HG03175 (cell line): ENCODE data around the gene TMEM11.
"Not testable (repeated sequence)": the region's sequence is repeated elsewhere in the genome, so short reads cannot be mapped to it uniquely, and the experiment has no call there.

Experiments
- ATAC-seq: cut with Tn5 transposase; IDR thresholded peaks from one replicate; pipeline ENCODE4 v1.9.1; 2021; ENCODE audit warnings: mild to moderate bottlenecking, moderate library complexity; ENCODE audit not compliant: unreplicated experiment

Gene TMEM11

DNA sequence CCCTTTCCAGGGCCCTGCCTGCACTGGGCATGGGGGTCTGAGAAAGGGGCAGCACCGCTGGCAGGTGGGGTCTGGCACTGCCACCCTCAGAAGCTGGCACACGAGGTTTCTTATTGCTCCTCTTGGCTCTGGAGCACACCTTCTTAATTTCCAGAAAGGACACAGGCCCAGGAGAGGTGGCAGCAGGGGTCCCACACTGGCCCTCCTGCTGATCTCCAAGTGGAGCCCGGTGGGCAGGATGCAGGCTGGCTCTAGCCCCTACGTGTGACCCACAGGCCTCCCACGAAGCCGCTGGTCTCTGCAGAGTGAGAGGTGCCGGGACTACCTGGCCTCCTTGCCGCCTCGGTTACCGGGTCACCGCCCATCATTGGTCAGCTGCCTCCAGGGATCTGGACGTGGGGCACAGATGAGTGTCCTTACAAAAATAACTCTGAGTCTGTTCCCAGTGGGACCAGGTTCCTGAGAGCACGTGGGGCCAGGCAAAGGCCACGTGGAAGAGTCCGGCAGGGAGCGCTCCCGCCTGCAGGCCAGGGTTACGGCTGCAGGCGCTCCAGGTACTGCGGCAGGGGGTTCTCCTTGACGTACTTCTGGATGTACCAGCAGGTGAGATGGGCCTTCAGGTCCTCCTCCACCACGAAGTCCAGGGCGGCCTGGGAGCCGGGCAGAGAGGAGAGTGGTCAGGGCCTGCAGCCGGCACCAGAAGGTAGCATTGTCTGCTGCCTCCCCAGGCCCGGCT, 29.0 kb upstream of the TMEM11 start:
- ATAC-seq, result no peak

DNA sequence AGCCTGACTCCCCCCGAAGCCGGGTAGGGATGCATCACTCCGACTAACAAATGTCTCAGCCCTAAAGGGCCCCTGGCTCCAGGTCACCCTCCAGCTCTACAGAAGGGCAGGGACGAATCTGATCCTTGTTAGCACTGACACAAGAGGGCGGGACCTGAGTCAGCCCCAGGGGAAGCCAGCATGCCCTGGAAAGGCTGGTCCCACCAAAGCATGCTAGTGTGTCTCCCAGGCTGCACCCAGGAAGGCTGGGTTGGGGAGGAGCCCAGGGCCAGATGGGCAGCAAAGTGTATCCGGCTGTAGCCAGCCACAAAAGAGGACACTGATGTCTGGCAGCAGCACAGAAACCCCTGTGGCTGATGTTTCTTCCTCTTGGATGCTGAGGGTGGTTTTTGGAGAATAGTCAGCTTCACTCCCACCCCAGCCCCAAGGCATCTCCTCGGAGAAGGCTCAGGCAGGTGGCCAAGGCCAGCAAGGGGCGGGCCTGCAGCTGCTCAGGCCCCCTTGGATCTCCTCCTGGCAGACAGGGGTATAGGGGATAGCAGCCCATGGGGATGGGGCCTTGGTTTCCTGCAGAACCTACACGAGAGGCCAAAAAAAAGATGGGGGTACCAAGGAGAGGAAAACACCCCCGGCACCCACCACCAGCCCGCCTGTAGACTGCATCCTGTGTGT, 28.2 kb upstream of the TMEM11 start:
- ATAC-seq, result no peak

GRCh38 chr17:21241564-21241963, 27.6 kb upstream of the TMEM11 start:
- ATAC-seq, result no peak

DNA sequence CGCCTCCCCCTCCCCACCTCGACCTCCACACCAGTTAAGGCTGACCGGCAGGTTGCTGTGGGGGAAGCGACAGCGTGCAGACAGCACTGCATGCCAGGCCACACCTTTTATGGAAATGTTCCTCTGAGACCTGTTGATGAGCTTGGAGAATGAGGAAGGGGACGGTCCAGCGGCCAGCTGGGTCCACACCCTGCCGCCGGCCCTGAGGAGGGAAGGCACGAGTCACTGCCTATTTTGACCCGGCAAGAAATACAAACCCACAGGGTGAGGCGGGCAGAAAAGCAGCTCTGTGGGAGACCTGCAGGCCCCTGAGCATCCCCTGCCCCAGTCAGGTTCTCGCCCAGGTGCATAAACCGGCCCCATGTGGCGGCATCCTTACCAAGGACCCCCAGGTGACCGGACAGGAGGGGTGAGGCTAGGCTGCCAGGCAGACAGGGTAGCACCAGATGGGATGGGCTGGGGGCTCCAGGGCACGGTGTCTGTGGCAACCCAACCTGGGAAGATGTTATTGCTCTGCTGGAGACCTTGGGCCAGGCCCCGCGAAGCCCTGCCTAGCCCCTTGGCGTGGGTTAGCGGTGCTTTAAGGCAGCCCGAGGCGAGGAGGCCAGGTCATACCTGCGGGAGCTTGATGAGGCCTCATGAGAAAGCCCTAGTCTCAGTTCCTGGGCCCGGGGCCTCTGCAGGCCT, 26.6 kb upstream of the TMEM11 start:
- no peak for ATAC-seq

GRCh38 chr17:21239680-21240368, 25.9 kb upstream of the TMEM11 start:
- no peak for ATAC-seq

- ATAC-seq, result no peak
These were observed 22.0 kb upstream of the TMEM11 start for GRCh38 chr17:21235921-21236320.

DNA sequence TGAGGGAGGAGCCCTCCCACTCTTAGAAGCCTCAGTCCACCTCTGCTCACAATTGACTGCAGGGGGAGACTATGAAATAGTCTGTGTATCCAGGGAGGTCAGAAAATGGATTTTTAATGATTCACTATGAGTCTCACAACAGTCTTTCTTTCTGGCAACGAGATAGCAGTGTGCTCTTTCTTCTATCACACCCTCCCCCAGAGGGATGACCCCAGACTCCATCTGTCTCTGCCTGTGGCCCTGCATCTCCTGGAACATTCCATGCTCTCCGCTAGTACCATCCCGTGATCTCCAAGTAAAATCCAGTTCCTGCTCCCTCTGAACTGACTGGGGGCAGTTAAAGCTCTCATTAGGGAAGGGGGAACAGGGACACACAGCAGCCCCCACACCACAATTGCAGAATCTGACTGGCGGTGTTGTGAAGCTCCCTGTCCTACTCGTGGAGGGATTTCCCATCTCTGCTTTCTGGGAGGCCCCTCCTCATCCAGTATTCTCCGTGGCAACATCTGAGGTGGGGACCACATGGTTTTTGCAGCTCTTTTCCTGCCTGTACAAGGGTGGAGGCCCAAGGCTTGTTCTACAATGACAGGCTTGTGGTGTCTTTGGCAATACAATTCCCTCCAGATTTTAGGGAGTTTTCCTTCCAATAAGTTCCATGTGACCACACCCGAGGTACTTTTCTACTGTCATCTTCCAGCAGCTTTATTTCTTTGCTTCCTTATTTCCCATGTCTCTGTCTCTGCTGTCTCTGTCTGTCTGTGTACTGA, 19.8 kb upstream of the TMEM11 start:
- ATAC-seq, result no peak

DNA sequence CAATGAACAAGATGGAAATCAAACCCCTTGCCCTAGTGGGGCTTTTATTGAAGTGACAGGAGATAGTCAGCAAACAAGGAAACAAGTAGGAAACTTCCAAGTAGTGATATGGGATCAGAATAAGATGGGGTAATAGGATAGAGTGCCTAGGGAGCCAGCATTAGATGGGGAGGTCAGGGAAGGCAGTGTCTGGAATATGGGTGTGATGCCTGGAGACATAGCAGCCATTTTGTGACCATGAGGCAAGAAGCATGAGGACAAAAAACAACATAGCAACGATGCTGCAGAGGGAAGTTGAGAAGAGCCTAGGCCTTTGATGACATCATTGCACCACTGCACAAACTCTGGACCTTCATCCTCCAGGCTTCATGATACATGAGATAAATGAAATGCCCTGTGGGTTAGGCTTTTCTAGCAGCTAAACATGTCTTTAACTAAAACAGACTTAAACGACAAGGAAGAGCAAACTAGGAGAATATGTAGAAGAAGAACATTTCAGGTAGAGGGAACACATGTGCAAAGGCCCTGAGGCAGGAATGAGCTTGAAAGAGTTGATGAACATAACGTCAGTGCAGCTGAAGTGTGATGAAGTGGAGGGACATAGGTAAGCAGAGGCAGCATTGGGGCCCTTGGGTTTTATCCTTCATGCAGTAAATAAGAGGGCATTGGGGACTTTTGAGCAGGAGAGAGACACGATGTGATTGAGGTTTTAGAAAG, 18.2 kb upstream of the TMEM11 start:
- ATAC-seq, result no peak

- ATAC-seq, result no peak
These were observed 17.6 kb upstream of the TMEM11 start for GRCh38 chr17:21231533-21231932.

DNA sequence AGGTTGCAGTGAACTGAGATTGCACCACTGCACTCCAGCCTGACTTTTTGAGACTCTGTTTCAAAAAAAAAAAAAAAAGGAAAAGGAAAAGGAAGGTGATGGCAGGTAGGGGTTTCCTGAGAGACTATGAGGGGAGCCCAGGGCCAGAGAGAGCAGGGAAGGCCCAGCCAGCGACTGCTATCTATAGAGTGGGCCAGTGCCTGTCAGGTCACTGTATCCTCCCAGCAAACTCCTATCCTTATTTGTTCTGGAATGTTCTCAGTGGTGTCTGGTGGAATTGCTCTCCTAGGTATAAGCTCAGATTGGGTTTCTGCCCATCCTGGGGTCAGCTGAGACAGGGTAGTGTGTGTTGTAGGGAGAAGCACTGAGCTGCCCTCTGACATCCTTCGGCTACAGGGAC, 14.9 kb upstream of the TMEM11 start:
- ATAC-seq, result no peak

GRCh38 chr17:21228111-21228510, 14.2 kb upstream of the TMEM11 start:
- no peak for ATAC-seq

- not testable (repeated sequence) for ATAC-seq
These were observed 13.3 kb upstream of the TMEM11 start for GRCh38 chr17:21227277-21227676.

DNA sequence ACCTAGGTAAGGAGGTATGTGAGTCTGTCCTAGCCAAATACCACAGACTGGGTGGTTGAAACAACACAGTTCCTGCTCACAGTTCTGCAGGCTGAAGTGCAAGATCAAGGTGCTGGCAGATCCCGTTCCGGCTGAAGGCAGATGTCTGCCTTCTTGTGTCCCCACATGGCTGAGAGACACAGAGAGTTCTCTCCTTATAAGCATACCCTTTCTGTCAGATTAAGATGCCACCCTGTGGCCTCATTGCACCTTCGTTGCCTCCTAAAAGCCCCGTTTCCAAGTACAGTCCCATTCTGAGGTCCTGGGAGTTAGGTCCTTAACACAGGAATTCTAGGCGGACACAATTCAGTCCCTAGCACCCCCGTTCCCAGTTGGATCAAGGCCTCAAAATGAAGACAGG, 9.1 kb upstream of the TMEM11 start:
- no peak for ATAC-seq

GRCh38 chr17:21218831-21219380, 4.9 kb upstream of the TMEM11 start:
- ATAC-seq, result no peak

GRCh38 chr17:21218101-21218500, 4.1 kb upstream of the TMEM11 start:
- no peak for ATAC-seq

- ATAC-seq, result no peak
These were observed 3.4 kb upstream of the TMEM11 start for GRCh38 chr17:21217346-21217745.

- no peak for ATAC-seq
These were observed 2.0 kb upstream of the TMEM11 start for GRCh38 chr17:21215935-21216334.

- peak; percentile 12 for ATAC-seq
These were observed 998 bp upstream of the TMEM11 start for GRCh38 chr17:21214777-21215541.

DNA sequence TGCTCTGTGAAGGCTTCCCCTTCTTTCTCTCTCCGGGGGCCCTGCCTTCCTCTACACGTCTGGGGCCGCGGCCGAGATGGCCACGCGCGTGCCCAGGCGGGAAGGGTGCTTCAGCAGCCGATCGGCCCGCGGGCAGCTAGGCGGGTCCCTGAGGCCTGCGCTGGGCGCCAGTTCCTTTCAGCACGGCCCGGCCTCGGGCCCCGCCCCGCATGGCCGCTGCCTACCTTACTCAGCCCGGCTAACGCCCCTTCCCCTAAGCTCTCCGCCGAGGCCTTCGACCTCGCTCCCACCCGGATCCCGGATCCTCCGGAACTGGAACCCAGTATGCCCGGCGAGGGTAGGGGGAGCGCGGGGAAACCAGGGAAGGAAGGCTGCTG, 335 bp downstream of the TMEM11 start:
- ATAC-seq, result peak; percentile 22
